ENCODE measurements around the gene CCR5AS.

Gene CCR5AS

GRCh38 chr3:46356276-46356675 lies 50.6 kb downstream of the CCR5AS start:
- Mint-ChIP-seq H3K4me1 (peaks cover 4% of the 10 kb centered on the region; the same call in 2 of the 3 replicates), H3K27me3 (ENCODE audit: insufficient read depth, low read depth, poor library complexity) (peaks cover 4% of the 10 kb centered on the region), H3K27ac (no peak overlapping the region), H3K36me3 (ENCODE audit: low read depth) (no peaks in the 10 kb centered on the region), H3K4me3 (no peak overlapping the region), H3K9me3 (no peaks in the 10 kb centered on the region; the same call in 2 of the 3 replicates)
- Histone ChIP-seq H3K27me3 (ENCODE audit: insufficient read depth) (no peaks in the 10 kb centered on the region), H3K4me3 (no peak overlapping the region), H3K36me3 (ENCODE audit: insufficient read depth) (no peaks in the 10 kb centered on the region), H3K27ac (ENCODE audit: low read depth) (no peak overlapping the region), H2AFZ (no peak overlapping the region), H3K4me1 (ENCODE audit: insufficient read depth) (peaks cover 4% of the 10 kb centered on the region; the same call in 1 of the 2 replicates), H3K4me2 (no peak overlapping the region), H3K9me2 (ENCODE audit: insufficient read depth) (peaks cover 12% of the 10 kb centered on the region), H4K20me1 (replicated peaks; ENCODE audit: insufficient read depth) (no peaks in the 10 kb centered on the region), H3F3A (replicated peaks; ENCODE audit: low read depth) (no peaks in the 10 kb centered on the region), H3K79me2 (replicated peaks; ENCODE audit: insufficient read depth) (no peaks in the 10 kb centered on the region)
- TF ChIP-seq ETS1 (IDR thresholded peaks at IDR 0.05) (no peak), POLR2AphosphoS5 (IDR thresholded peaks at IDR 0.05; ENCODE audit: low read depth) (no peak), JUNB (IDR thresholded peaks at IDR 0.05; ENCODE audit: unreplicated experiment) (no peak), EZH2 (IDR thresholded peaks at IDR 0.05; ENCODE audit: low read depth, unreplicated experiment) (no peak), REST (IDR thresholded peaks at IDR 0.05; ENCODE audit: unreplicated experiment) (no peak), ZNF331 (CRISPR knock-in tag; IDR thresholded peaks at IDR 0.05; ENCODE audit: low read depth) (no peak), STAT1 (IDR thresholded peaks at IDR 0.05; ENCODE audit: unreplicated experiment) (no peak), CREB1 (CRISPR knock-in tag; IDR thresholded peaks at IDR 0.05; ENCODE audit: low read depth) (no peak), CTCF (conservative IDR thresholded peaks at IDR 0.05; ENCODE audit: low read depth in 2 of 2) (no peak), ZNF114 (CRISPR knock-in tag; IDR thresholded peaks at IDR 0.05) (no peak), EZH2phosphoT487 (IDR thresholded peaks at IDR 0.05; ENCODE audit: unreplicated experiment) (no peak), ZNF462 (CRISPR knock-in tag; IDR thresholded peaks at IDR 0.05) (no peak), NANOG (IDR thresholded peaks at IDR 0.05; ENCODE audit: borderline replicate concordance) (no peak)
- no peak for ATAC-seq
- DNase-seq (ENCODE audit: low spot score), result no peak

Data from GM23338 (cell line).